Tibial nerve (tissue), 4 donors: ENCODE data around the gene SORCS2. TPM values are rescaled to one million over a fixed set of nuclear protein-coding genes. Genes with fewer than 3 reads are reported as not detected.

Experiments used
- DNase-seq, 2 donors: peaks; one replicate each; pipeline ENCODE4 v3.0.0-alpha.2; 2019; ENCODE audit warnings: low spot score in 2 of 2
- H3K27ac ChIP-seq, 4 donors: fragments of 200-600 bp; sonication (generic) in 3 of 4; one replicate each; pipeline ENCODE4 v1.5.1; 2017 to 2019; ENCODE audit warnings: mild to moderate bottlenecking in 1 of 4
- H3K27me3 ChIP-seq, 2 donors: fragments of 200-600 bp; sonication (generic) in 1 of 2; one replicate each; pipeline versions ENCODE4 v1.5.1 to v1.6.0; 2017 to 2019
- H3K36me3 ChIP-seq, 3 donors: fragments of 200-600 bp; sonication (generic); one replicate each; pipeline ENCODE4 v1.5.1; 2018 to 2019
- H3K4me1 ChIP-seq, 4 donors: fragments of 200-600 bp; sonication (generic) in 3 of 4; one replicate each; pipeline ENCODE4 v1.5.1; 2017 to 2019
- H3K4me3 ChIP-seq, 4 donors: fragments of 200-600 bp; sonication (generic) in 3 of 4; one replicate each; pipeline ENCODE4 v1.5.1; 2017 to 2019; ENCODE audit warnings: mild to moderate bottlenecking in 1 of 4, moderate library complexity in 1 of 4
- H3K9me3 ChIP-seq, 4 donors: fragments of 200-600 bp; sonication (generic) in 3 of 4; one replicate each; pipeline ENCODE4 v1.5.1; 2017 to 2019
- CTCF ChIP-seq, 5 experiments: fragments of 200-600 bp in 3 of 5; fragments of 450-650 bp in 2 of 5; sonication (generic) in 3 of 5; IDR thresholded peaks; one replicate each; pipeline ENCODE4 v1.5.1; 2016 to 2019; ENCODE audit warnings: antibody characterized with exemption in 5 of 5, mild to moderate bottlenecking in 3 of 5, moderate library complexity in 2 of 5
- EP300 ChIP-seq, 2 donors: sonication (generic); formaldehyde crosslinking; IDR thresholded peaks; one replicate each; pipeline ENCODE4 v1.6.1; 2017; ENCODE audit warnings: antibody characterized with exemption in 2 of 2, mild to moderate bottlenecking in 1 of 2
- POLR2A ChIP-seq, 2 donors: fragments of 450-650 bp; IDR thresholded peaks; one replicate each; pipeline ENCODE4 v1.6.1; 2017; ENCODE audit warnings: antibody characterized with exemption in 2 of 2, mild to moderate bottlenecking in 2 of 2, moderate library complexity in 2 of 2
- WGBS, 2 donors: methylation state at CpG; one replicate each; pipeline ENCODE4 v1.1.5; 2018; 5-methylcytosine and 5-hydroxymethylcytosine counted together
- total RNA-seq, 4 donors: library from RNA; depleted of rRNA; stranded (reverse); fragments of >200 nt; gene quantifications; one replicate each; pipeline ENCODE4 v1.1.0, GENCODE V29; 2016

The SORCS2 gene
- total RNA-seq, 4 donors from 2014 or later, result 15.6 to 48.9 (median 38.3) TPM

- Histone ChIP-seq H3K27me3 (no peaks in the 10 kb centered on the region), H3K27ac (no peak overlapping the region), H3K9me3 (no peaks in the 10 kb centered on the region), H3K36me3 (no peaks in the 10 kb centered on the region), H3K4me3 (no peak overlapping the region), H3K4me1 (peaks cover 0 to 21% (median 5%) of the 10 kb centered on the region in 4 donors)
- no peak for DNase-seq
- TF ChIP-seq EP300 (IDR thresholded peaks at IDR 0.05) (no peak), POLR2A (IDR thresholded peaks at IDR 0.05) (no peak), CTCF (IDR thresholded peaks at IDR 0.05) (no peak)
- WGBS, 2 donors, result 93 to 94% methylated on average over 3 of the region's 3 CpGs
Observed at GRCh38 chr4:7166237-7166636, 26.1 kb upstream of the SORCS2 start.

- Histone ChIP-seq H3K27me3 (no peaks in the 10 kb centered on the region), H3K36me3 (no peaks in the 10 kb centered on the region), H3K9me3 (no peaks in the 10 kb centered on the region), H3K4me3 (no peak overlapping the region), H3K4me1 (peaks cover 0 to 12% (median 0%) of the 10 kb centered on the region in 4 donors), H3K27ac (no peak overlapping the region)
- 58 to 60% methylated on average over 11 to 17 of the region's 17 CpGs for WGBS, 2 donors
- peak in 1 of 2 donors; percentile 12 for DNase-seq
- no peak for TF ChIP-seq POLR2A (IDR thresholded peaks at IDR 0.05)
- no peak for TF ChIP-seq CTCF (IDR thresholded peaks at IDR 0.05)
- TF ChIP-seq EP300 (IDR thresholded peaks at IDR 0.05), result no peak
Observed at GRCh38 chr4:7166981-7167700, 25.2 kb upstream of the SORCS2 start.

GRCh38 chr4:7167706-7168105, 24.6 kb upstream of the SORCS2 start:
- no peak for TF ChIP-seq POLR2A (IDR thresholded peaks at IDR 0.05)
- no peak for TF ChIP-seq EP300 (IDR thresholded peaks at IDR 0.05)
- no peak for TF ChIP-seq CTCF (IDR thresholded peaks at IDR 0.05)
- no peaks in the 10 kb centered on the region for H3K36me3 ChIP-seq
- H3K27me3 ChIP-seq, result no peaks in the 10 kb centered on the region
- H3K4me3 ChIP-seq, result no peak overlapping the region
- WGBS, 2 donors, result 57 to 65% methylated on average over 4 of the region's 4 CpGs
- H3K4me1 ChIP-seq, result peaks cover 0 to 9% (median 0%) of the 10 kb centered on the region in 4 donors
- H3K27ac ChIP-seq, result no peak overlapping the region
- no peaks in the 10 kb centered on the region for H3K9me3 ChIP-seq
- no peak for DNase-seq

GRCh38 chr4:7168106-7168505, 24.2 kb upstream of the SORCS2 start:
- no peak overlapping the region for H3K4me3 ChIP-seq
- H3K4me1 ChIP-seq, result peaks cover 0 to 9% (median 0%) of the 10 kb centered on the region in 4 donors
- no peak for TF ChIP-seq POLR2A (IDR thresholded peaks at IDR 0.05)
- no peak for TF ChIP-seq CTCF (IDR thresholded peaks at IDR 0.05)
- no peak for TF ChIP-seq EP300 (IDR thresholded peaks at IDR 0.05)
- H3K27me3 ChIP-seq, result no peaks in the 10 kb centered on the region
- H3K36me3 ChIP-seq, result no peaks in the 10 kb centered on the region
- no peak for DNase-seq
- no peaks in the 10 kb centered on the region for H3K9me3 ChIP-seq
- H3K27ac ChIP-seq, result no peak overlapping the region
- 87 to 88% methylated on average over 8 of the region's 8 CpGs for WGBS, 2 donors

GRCh38 chr4:7169134-7169533, 23.2 kb upstream of the SORCS2 start:
- TF ChIP-seq POLR2A (IDR thresholded peaks at IDR 0.05) (no peak), CTCF (IDR thresholded peaks at IDR 0.05) (no peak), EP300 (IDR thresholded peaks at IDR 0.05) (no peak)
- Histone ChIP-seq H3K27me3 (no peaks in the 10 kb centered on the region), H3K36me3 (no peaks in the 10 kb centered on the region), H3K4me1 (peaks cover 0 to 9% (median 0%) of the 10 kb centered on the region in 4 donors), H3K9me3 (no peaks in the 10 kb centered on the region), H3K4me3 (no peak overlapping the region), H3K27ac (no peak overlapping the region)
- WGBS, 2 donors, result 84 to 88% methylated on average over 7 of the region's 7 CpGs
- DNase-seq, result no peak
